Raji (cell line): ENCODE data around the gene TCEAL3.

Source experiments
- POLR2A ChIP-seq: IDR thresholded peaks from 2 replicates; pipeline ENCODE4 v1.6.1; 2011; ENCODE audit warnings: low read depth, low read length, control low read depth; ENCODE audit not compliant: insufficient read depth

Gene TCEAL3

GRCh38 chrX:103607364-103608305, at the start of gene TCEAL3:
Gene TCEAL3, plus strand, starts transcription at chrX:103607963. Its CDS starts 1,102 bp downstream, at chrX:103609065.
- no peak for TF ChIP-seq POLR2A

- TF ChIP-seq POLR2A: no peak
Observed at GRCh38 chrX:103560256-103560655, 47.5 kb upstream of the TCEAL3 start.

GRCh38 chrX:103562801-103563200, 45.0 kb upstream of the TCEAL3 start:
- TF ChIP-seq POLR2A: no peak

- TF ChIP-seq POLR2A: no peak
Observed at GRCh38 chrX:103565197-103565596, 42.6 kb upstream of the TCEAL3 start.

- TF ChIP-seq POLR2A: no peak
Observed at GRCh38 chrX:103565752-103566151, 42.0 kb upstream of the TCEAL3 start.

GRCh38 chrX:103571121-103571520, 36.6 kb upstream of the TCEAL3 start:
- TF ChIP-seq POLR2A: no peak

- no peak for TF ChIP-seq POLR2A
Observed at GRCh38 chrX:103571726-103572125, 36.0 kb upstream of the TCEAL3 start.

- no peak for TF ChIP-seq POLR2A
Observed at GRCh38 chrX:103573202-103573601, 34.6 kb upstream of the TCEAL3 start.

GRCh38 chrX:103584596-103584995, 23.2 kb upstream of the TCEAL3 start:
- no peak for TF ChIP-seq POLR2A

- no peak for TF ChIP-seq POLR2A
Observed at GRCh38 chrX:103585411-103586313, 22.1 kb upstream of the TCEAL3 start, which contains the start of gene TCEAL4. Gene TCEAL4, plus strand, starts transcription at chrX:103585515. Its CDS starts 1,161 bp downstream, at chrX:103586676.

GRCh38 chrX:103586314-103586646, 21.5 kb upstream of the TCEAL3 start:
- TF ChIP-seq POLR2A: no peak

- TF ChIP-seq POLR2A: no peak
Observed at GRCh38 chrX:103586659-103587058, 21.1 kb upstream of the TCEAL3 start.

- TF ChIP-seq POLR2A: no peak
Observed at GRCh38 chrX:103608306-103608963, 672 bp downstream of the TCEAL3 start.

GRCh38 chrX:103610282-103610681, 2.5 kb downstream of the TCEAL3 start:
- no peak for TF ChIP-seq POLR2A

- no peak for TF ChIP-seq POLR2A
Observed at GRCh38 chrX:103613362-103613890, 5.7 kb downstream of the TCEAL3 start.

GRCh38 chrX:103614999-103615398, 7.2 kb downstream of the TCEAL3 start:
- no peak for TF ChIP-seq POLR2A
